ENCODE measurements around the gene L3MBTL4.

GRCh38 chr18:6052449-6052913 lies 362.2 kb downstream of the L3MBTL4 start:
- TF ChIP-seq, protein P1, sequence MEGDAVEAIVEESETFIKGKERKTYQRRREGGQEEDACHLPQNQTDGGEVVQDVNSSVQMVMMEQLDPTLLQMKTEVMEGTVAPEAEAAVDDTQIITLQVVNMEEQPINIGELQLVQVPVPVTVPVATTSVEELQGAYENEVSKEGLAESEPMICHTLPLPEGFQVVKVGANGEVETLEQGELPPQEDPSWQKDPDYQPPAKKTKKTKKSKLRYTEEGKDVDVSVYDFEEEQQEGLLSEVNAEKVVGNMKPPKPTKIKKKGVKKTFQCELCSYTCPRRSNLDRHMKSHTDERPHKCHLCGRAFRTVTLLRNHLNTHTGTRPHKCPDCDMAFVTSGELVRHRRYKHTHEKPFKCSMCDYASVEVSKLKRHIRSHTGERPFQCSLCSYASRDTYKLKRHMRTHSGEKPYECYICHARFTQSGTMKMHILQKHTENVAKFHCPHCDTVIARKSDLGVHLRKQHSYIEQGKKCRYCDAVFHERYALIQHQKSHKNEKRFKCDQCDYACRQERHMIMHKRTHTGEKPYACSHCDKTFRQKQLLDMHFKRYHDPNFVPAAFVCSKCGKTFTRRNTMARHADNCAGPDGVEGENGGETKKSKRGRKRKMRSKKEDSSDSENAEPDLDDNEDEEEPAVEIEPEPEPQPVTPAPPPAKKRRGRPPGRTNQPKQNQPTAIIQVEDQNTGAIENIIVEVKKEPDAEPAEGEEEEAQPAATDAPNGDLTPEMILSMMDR (IDR thresholded peaks at IDR 0.05 in 8 of 11, conservative IDR thresholded peaks at IDR 0.05 in 3 of 11) = no peak
- no peak for TF ChIP-seq POLR2AphosphoS5 (IDR thresholded peaks at IDR 0.05)
- TF ChIP-seq POLR2A (IDR thresholded peaks at IDR 0.05) = no peak

Measured in spleen (tissue), 7 donors.